ENCODE results near the gene S100A7.

Gene S100A7

DNA sequence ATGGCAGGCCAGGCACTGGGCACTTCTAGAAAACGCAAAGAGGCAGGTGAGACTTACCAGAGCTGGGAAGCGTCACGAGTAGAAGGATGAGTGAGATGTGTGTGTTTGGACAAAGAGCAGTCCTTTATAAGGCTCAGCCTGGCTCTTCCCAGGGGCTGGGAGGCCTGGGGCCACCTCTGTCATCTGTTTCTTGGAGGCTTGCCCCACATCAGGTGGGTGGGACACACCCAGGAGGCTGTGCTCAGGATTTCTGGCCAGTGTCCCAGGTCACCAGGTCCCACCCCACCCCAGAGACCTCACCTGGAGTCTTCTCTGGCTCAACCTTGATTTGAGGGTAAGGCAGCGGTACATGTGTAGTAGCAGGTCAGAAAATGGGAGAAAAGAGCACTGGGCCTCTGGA lies at the start of gene S100A7:
Gene S100A7, minus strand, starts transcription at position 101 of the 400 bp plus-strand sequence. CDS start 1,638 bp downstream, outside the sequence.
- no peak for DNase-seq (ENCODE audit: low spot score)

DNA sequence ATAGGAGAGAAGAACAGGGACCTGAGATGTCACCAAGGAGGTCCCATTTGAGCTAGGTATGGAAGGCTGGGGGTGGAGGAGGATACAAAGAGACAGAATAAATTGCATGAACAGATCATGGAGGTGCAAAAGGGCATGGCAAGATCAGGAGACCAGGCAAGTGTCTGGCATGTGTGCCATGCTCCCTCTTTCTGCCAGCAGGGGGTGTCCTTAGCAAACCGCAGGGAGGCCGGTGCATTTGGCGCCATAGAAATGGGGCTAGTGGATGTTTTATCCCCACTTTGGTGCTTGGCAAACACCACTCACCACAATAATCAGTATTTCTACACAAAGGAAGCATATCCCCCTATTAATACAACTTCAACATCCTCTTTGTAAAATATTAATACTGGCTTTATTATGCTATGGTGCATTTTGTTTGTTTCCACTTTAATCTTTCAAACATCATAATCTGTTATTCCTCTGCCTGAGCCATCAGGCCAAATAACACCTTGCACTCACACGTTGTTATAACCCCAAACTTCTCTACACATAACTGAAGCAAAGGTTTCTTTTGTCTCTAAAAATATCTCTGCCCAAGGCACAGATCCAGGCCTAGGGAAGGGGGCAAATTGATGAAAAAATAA lies 49.4 kb upstream of the S100A7 start:
- DNase-seq (ENCODE audit: low spot score) = peak; percentile 52

DNA sequence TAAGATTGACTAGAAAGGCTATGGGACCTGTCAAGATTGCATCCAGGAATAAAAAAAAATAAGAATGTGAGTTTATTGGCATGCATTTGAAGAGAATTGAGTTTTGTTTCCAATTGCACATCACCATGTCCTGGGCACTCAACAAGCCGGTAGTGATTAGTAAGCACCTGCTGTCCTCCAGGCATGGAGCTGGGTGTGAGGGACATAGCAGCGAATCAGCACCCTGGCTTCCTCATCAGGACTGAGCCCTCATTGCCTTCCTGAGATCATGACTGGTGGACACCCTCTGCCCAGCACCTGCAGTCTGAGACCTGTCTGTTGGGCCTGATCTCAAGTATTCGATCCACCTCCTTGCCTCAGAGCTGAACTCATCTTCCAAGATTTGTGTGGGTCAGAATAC lies 48.6 kb upstream of the S100A7 start:
- DNase-seq (ENCODE audit: low spot score) = no peak

DNA sequence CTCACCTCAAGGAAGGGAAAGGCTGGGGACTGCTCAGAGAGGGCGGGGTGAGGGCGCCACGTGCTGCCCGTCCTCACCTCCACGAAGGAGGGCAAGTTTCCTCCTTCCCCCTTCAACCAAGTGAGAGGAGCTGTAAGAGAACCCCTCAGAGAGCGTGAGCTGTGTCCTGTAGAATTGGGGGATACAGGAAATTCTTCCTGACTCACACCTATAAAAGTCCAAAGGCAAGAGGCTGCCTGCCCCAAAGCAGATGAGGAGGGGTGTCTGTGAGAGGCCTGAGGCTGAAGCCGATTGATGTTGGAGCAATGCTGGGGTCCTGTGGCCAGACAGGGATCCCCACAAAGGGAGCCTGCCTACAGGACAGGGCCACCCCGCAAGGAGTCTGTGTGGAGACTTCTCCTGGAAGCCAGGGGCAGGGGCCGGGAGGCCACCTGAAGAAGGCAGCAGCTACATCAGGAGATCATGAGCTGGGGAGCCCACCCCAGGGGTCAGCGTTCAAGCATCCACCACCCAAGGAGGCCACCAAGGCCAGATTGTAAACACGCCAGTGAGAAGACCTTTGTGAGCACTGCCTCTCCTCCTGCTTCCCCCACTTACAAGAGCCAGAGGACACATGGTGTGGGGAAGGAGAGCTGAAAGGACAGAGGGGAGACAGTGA lies 47.6 kb upstream of the S100A7 start:
- no peak for DNase-seq (ENCODE audit: low spot score)

DNA sequence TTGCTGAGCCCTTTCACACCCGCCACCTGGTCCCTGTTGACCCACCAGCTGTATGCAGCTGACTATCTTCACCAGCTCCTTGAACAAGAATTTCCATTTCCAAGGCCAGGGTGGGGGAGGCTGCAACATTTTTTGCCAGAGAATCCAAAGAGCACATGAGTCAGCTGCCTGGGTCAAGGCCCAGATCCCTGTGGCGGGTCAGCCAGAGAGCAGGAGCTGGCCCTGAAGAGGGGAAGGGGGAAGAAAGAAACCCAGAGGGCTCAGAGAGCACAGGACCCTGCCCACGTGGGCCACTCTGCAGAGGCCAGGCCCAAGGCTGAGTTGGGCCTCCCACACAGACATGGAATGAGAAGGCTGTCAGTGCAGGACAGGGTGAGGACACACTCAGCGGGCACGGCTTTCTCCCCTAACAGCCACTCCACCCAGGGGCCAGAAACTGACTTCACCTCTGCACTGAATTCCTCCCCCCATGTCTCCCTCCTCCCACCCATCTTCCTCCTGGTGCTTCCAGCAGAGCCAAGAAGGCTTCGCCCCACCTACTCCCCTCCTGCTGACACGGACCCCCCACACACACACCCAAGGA lies 46.5 kb upstream of the S100A7 start:
- peak; percentile 88 for DNase-seq (ENCODE audit: low spot score)

DNA sequence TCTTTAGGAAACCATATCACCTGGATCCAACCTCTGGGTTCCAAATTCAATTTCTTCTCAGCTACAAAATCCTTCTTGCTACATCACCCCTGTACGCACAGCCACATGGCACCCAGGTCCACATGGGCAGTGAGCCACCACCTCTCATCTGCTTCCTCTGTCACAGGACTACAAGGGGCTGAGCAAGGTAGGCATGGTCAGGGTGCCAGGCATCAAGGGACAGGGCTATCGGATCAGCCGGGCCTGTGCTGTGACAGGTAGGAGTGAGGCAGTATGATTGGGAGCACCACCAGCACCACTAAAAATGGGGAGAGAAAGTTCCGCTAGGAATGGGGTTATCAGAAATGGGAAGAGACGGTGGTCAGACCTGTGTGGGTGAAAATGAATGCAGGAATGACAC lies 45.9 kb upstream of the S100A7 start:
- no peak for DNase-seq (ENCODE audit: low spot score)

DNA sequence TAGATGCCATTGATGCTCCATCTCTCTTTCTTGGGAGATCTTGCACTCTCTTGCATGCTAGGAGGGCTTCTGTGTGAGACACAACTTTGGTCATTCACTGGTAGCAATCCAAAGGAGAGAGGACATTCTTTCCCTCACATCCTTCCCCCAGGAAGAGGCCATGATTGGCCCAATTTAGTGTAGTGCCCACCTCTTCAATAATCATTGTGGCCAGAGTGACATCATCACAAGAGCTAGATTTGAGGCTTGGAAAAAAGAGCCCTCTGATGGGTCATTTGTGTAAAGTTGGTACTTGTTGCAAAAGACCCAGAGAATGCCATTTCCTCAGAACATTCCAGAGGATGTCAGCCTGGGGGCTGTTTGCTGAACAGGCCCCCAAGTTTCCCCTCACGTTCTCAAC lies 45.1 kb upstream of the S100A7 start:
- DNase-seq (ENCODE audit: low spot score) = no peak

DNA sequence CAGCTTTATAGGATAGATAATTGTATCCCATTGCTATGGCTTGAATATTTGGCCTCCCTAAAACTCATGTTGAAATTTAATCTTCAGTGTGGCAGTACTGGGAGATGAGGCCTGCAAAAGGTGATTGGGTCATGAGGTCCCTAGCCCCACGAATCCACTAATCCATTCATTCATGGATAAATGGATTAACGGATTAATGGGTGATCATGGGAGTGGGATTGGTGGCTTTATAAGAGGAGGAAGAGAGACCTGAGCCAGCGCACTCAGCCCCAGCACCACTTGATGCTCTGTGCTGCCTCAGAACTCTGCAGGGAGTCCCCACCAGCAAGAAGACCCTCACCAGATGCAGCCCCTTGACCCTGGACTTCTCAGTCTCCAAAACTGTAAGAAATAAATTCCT lies 43.3 kb upstream of the S100A7 start:
- no peak for DNase-seq (ENCODE audit: low spot score)

DNA sequence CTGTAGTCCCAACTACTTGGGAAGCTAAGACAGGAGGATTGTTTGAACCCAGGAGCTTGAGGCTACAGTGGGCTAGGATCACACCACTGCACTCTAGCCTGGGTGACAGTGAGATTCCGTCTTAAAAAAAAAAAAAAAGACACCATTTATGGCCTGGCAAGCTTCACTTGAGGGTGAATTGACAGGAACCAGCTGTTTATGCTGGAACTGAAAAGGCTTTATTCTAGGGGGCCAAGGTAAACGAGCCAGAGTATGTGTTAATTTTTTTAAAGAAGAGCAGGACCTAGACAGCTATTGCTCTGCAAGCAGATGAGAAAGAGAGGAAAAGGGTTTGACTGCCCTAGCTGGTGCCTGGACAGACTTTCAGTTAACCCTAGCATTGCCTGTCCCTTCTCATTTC lies 38.3 kb upstream of the S100A7 start:
- no peak for DNase-seq (ENCODE audit: low spot score)

DNA sequence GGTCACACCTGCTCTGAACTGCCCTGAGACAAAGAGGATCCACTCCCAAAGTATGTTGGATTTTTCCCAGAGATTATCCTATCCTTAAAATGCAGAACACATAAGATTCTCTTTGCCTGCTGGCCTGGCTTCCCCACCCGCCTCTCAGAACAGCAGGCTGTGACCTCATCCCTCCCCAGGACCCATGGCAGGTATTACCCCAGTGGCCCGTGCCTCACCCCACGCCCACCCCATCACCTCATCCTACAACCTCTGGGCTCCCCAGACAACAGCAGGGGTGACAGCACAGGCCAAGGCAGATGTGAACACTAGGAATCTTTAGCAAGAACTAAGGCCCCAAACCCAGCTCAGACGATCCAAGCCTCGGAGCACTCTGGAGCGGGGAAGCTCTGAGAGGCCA lies 35.1 kb upstream of the S100A7 start:
- no peak for DNase-seq (ENCODE audit: low spot score)

DNA sequence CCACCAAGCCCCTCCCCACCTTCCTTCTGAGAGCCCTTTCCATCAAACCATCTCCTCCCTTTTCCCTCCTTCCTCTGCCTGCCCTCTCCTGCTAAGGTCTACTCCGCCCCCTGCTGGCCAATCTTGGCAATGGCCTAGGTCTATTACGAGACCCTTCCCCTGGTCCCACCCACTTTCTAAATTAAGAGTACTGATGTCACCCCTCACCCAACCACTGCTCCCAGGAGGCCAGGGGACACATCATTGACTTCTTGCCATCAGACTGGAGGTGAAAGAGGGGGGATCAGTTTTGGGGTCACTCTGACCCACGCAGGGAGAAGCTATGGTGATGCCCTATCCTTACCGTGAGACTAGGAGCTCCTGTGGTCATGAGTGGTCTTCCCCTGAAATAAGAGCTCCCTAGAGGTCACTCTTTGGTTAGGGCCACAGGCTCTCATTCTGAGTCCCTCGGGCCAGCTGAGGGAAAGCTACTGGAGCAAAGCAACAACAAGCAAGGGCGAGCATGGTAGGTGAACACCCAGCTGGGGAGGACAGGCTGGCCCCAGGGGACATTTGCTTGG lies 34.6 kb upstream of the S100A7 start:
- DNase-seq (ENCODE audit: low spot score) = peak; percentile 44

DNA sequence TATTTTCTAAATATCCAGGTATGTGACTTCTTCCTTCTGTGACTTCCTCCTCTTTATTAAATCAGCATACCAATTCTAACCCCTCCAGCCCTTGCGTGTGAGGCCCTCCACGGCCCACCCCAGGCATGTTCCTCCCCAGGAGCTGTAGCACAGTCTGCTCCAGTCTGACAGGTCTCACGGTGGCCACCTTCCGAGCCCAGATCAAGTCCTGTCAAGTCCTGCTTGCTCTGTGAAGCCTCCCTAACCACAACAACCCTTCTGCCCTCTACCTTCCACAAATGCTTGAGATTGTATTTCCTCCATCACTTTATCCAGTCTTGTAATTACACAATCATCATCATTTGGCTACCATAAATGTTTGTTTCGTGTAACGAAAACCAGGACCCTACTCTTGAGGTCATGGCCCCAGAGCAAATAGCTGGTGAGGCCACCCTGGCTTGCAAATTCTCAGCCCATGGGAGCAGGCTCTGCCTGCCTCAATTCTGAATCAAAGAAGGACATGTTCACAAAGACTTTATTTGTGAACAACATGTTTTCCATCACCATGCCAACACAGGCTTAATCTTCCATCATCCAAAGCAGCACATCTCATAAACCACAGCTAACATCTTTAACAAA lies 33.0 kb upstream of the S100A7 start:
- DNase-seq (ENCODE audit: low spot score) = no peak

DNA sequence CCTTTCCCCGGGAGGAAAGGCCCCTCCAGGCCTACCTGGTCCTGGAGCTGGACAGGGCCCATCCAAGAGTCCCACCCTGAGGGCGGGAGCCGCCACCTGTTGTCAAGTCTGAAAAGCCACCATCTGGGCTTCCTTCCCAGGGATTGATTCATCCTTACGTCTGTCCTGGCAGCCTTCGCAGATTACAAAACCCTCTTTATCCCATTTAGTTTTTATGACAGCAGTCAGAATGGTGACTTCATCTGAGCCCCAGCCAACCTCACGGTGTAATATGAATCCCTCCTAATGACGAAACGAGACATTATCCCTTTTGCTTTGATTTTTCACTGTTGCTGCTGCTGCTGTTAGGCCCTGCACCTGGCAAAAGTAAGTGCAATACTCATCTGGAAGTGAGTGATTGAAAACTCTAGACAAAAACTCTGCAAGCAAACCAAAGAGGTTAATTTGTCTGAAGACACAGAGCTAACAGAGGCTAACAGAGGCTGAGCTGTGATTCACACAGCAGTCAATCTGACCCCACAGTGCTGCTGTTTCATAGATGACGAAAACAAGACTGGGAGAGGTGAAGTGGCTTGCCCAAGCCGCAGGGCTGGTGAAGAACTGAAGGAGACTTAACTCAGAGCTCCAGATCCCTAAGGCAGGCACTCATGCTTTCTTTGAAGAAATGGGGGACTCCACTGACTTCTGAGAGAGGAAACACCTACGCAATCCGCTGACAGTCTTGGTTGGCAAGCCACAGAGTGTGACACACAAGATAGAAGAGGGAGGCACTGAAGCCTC lies 30.0 kb upstream of the S100A7 start:
- peak; percentile 28 for DNase-seq (ENCODE audit: low spot score)

DNA sequence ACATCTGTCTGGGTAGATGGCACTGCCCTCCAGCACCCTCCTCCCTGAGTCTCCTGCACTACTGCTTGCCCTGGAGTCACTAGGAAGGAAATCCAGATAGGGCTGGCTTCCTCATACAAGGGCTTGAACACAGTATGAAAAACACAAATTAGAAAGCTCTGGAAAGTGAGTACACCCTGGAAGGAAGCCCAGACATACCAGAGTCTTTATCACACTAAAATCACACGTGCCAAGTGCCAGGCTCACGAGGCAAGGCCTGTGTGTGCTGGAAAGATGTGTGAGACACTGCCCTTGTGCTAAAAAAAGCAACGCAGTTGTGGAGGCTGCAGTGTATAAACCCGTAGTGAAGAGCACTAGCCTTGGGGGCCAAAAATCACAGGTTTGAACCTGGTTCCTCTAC lies 28.3 kb upstream of the S100A7 start:
- no peak for DNase-seq (ENCODE audit: low spot score)

DNA sequence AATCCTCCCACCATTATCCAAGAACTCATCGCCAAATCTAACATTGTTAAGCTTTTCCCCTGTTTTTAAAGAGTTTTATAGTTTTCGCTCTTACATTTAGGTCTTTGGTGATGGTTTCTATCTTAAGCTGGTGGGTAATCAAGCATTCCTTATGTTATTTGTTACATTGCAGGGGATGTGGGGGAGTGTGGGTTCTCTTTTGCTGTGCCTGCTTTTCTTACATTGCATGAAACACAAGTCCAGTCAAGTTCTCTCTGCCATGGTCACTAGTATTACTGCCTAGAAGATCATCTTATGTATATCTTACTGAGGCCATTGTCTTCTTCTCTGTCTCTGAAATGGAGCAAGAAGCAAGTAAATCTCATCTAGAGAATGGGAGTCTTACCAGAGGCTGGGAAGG lies 27.3 kb upstream of the S100A7 start:
- DNase-seq (ENCODE audit: low spot score) = no peak

DNA sequence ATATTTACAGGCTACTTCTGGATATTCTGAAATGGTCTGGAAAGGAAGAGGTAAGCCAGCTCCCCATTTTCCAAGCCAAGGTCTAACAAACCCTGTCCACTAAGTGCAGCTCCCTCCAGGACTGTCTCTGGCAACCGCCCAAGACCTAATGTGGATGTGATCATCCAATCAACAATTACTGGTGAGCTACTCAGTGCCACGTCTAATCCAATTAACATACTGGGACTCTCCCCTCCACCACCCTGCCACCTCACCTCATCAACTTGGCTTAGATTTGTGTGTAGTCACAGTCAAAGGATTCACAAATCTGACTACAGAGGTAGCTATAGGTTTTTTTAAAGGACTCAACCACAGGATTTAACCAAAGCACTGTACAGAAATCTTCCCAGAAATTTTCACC lies 25.4 kb upstream of the S100A7 start:
- no peak for DNase-seq (ENCODE audit: low spot score)

DNA sequence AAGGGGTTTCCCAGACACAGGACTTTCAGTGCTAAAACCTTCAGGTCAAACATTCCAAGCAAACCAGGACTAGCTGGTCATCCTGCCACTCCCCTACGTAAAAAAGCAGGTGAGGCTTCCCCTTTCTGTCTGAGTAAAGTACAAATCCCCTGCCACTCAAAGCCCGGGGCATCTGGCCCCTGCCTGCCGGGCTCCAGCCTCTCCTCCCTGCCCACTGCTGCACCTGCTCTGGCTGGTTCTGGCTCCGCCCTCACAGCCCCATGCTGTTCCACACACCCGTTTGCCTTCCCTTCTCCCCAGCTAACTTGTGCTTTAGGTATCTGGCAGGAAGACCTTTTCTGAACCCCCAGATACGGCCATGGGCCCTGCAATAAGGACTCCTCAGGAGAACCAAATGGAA lies 23.3 kb upstream of the S100A7 start:
- DNase-seq (ENCODE audit: low spot score) = no peak

DNA sequence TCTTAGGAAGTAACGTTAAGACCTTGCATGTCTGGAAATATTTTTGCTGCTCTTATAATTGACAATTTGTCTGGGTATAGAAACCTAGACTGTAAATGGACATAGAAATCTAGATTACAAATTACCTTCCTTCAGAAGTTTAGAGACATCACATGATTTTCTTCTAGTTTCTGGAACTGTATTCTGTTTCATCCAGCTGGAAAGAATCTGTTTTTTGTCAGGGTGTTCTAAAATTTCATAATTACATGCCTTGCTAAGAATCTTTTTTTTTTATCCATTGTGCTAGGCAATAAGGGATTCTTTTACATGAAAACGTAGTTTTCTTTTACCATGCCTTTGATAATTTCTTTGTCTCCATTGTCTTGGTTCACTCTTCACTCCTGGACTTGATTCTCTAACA lies 20.7 kb upstream of the S100A7 start:
- no peak for DNase-seq (ENCODE audit: low spot score)

DNA sequence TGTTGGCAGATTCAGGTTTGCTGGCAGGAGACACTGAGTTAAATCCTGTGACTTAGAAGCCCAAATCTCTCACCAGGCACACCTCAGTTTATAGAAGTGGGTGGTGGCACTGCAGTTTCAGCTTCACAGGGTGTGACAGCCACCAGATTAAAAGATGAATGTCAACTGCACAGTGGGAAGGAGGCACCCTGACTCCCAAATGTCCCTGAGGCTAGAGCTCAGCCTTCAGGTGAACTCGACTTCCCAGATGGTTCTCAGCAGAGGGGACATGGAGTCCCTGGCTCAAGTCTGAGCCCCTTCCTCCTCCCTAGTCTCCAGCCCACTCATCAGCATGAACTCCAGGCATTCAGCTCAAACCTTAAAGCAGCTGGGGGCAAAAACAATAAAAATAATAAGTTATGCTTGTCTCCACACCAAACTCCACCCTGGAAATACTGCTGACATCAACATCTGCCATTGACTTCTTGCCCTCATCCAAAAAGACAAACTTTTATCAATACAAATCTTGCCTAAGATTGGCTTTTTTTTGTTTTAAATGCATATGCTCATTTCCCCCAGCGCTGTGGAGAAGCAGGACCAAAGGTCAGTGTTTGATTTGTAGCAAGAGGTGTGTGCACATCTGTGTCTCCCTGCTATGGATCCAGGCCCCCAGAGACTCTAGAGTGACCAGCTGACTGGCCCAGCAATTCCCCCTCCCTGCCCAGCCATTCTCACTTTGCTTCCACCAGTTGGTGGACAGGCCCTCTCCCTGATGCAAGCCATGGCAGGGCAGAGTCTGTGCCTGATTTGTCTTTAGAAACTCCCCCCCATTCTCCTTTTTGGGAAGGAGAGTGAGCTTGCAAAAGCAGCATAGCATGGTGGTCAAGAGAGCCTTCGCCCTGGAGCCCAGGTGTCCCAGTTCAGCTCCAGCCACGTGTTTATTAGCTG lies 18.5 kb upstream of the S100A7 start:
- DNase-seq (ENCODE audit: low spot score) = no peak

DNA sequence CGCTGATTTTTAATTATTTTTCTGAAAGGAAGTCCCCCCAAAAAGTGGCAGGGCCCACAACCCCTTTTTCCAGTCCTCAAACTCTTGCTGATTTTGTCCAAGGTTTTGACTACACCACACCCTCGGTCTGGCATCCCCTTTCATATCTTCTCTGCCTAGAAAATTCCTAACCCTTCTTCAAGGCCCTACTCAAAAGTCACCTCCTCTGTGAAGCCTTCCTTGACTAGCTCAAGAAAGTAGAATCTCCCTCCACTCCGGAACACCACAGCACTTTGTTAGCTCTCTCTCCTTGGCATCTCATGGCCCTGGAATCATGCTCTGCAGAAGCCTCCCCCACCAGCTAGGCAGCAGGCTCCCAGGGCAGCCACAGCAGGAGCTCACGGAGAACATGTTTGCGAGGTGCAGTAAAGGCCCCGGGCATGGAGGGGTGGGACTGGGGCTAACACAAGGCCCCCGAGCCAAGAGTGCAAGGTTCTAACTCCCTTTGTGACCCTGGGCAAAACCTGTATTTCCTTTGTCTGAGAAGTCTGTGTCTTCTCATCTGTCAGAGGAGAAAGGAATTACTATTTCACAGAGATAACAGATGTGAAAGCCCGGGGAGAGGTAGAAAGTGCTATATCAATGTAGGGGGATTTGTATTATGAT lies 17.7 kb upstream of the S100A7 start:
- no peak for DNase-seq (ENCODE audit: low spot score)
